ENCODE data around the gene TEX13D. TPM values are rescaled to one million over a fixed set of nuclear protein-coding genes. Genes with fewer than 3 reads are reported as not detected.

Gene TEX13D
- total and polyA plus RNA-seq, 9 donors: 0.04 to 0.07 (median 0.04) TPM; not detected in 6

- Histone ChIP-seq H3K27me3 (ENCODE audit: control insufficient read depth, insufficient read depth, low read length) (peaks cover 5% of the 10 kb centered on the region), H3K4me1 (ENCODE audit: control insufficient read depth, insufficient read depth, low read length) (no peaks in the 10 kb centered on the region), H3K36me3 (ENCODE audit: control insufficient read depth, insufficient read depth, low read length) (no peaks in the 10 kb centered on the region), H3K4me3 (ENCODE audit: low read length) (no peak overlapping the region), H3K27ac (ENCODE audit: low read length) (no peak overlapping the region), H3K9me3 (replicated peaks; ENCODE audit: control insufficient read depth, low read depth, low read length) (no peaks in the 10 kb centered on the region)
- 45% methylated on average over 4 of the region's 6 CpGs for WGBS (ENCODE audit: insufficient coverage)
- no peak for DNase-seq
These were observed 53.9 kb downstream of the TEX13D start for GRCh38 chrX:124386401-124386800.

Other genes with a start within 250 kb of the TEX13D start
- gene SH2D1A, start 13.9 kb downstream of the TEX13D start, total RNA-seq: 1.2 TPM
- 1 to 10 TPM in 7 of 8 donors, under 1 TPM in 1; 0.31 to 4.0 (median 2.2) TPM for gene SH2D1A, start 13.9 kb downstream of the TEX13D start, polyA plus RNA-seq (ENCODE audit: insufficient read depth in 1 of 8, insufficient read length in 8 of 8, low replicate concordance in 1 of 8)